ENCODE results near the gene MTUS2.

GRCh38 chr13:28984326-28984725 lies 164.2 kb downstream of the MTUS2 start:
- TF ChIP-seq POLR2A (IDR thresholded peaks at IDR 0.05; ENCODE audit: low read length) (no peak), GATA1 (IDR thresholded peaks at IDR 0.05; ENCODE audit: low read depth, low read length) (no peak)

Data from erythroblast (primary cell).